NCI-H1417 treated with DMSO at 0.1 percent for 48 hours (cell line): Measurements from ENCODE around the gene SEPSECS.
"Not testable (repeated sequence)": the region's sequence is repeated elsewhere in the genome, so short reads cannot be mapped to it uniquely, and the experiment has no call there.

Source experiments
- DNase-seq: peaks from one replicate; lab custom pipeline; 2025; lab: John Stamatoyannopoulos, UW

Gene SEPSECS

GRCh38 chr4:25109511-25109910 is 50.7 kb downstream of the SEPSECS start:
- no peak for DNase-seq

GRCh38 chr4:25108556-25108955 is 51.7 kb downstream of the SEPSECS start:
- no peak for DNase-seq

- DNase-seq, result no peak
Observed at GRCh38 chr4:25107827-25108516, 52.3 kb downstream of the SEPSECS start.

GRCh38 chr4:25106363-25107151 is 53.7 kb downstream of the SEPSECS start:
- DNase-seq, result no peak

- DNase-seq, result no peak
Observed at GRCh38 chr4:25104591-25104990, 55.7 kb downstream of the SEPSECS start.

GRCh38 chr4:25103418-25103817 is 56.8 kb downstream of the SEPSECS start:
- DNase-seq, result no peak

- DNase-seq, result no peak
Observed at GRCh38 chr4:25101836-25102235, 58.4 kb downstream of the SEPSECS start.

- no peak for DNase-seq
Observed at GRCh38 chr4:25100710-25101109, 59.5 kb downstream of the SEPSECS start.

GRCh38 chr4:25100021-25100555 is 60.2 kb downstream of the SEPSECS start:
- no peak for DNase-seq

- no peak for DNase-seq
Observed at GRCh38 chr4:25098964-25099891, 61.0 kb downstream of the SEPSECS start.

- no peak for DNase-seq
Observed at GRCh38 chr4:25096981-25097443, 63.2 kb downstream of the SEPSECS start.

GRCh38 chr4:25096251-25096980 is 63.8 kb downstream of the SEPSECS start:
- no peak for DNase-seq

GRCh38 chr4:25095837-25096236 is 64.4 kb downstream of the SEPSECS start:
- DNase-seq, result no peak

GRCh38 chr4:25092139-25092538 is 68.1 kb downstream of the SEPSECS start:
- DNase-seq, result no peak

- DNase-seq, result no peak
Observed at GRCh38 chr4:25090516-25090915, 69.7 kb downstream of the SEPSECS start.

GRCh38 chr4:25089051-25089763 is 71.0 kb downstream of the SEPSECS start:
- DNase-seq, result no peak

- DNase-seq, result no peak
Observed at GRCh38 chr4:25088093-25088952, 71.9 kb downstream of the SEPSECS start.

GRCh38 chr4:25085671-25086070 is 74.6 kb downstream of the SEPSECS start:
- DNase-seq, result no peak

GRCh38 chr4:25083441-25083840 is 76.8 kb downstream of the SEPSECS start:
- DNase-seq, result not testable (repeated sequence)
